AG09319 (cell line): ENCODE results near the gene C1orf94.

Source experiments
- DNase-seq: peaks from one replicate; pipeline ENCODE4 v3.0.0-alpha.2; 2010; ENCODE audit warnings: low read depth; ENCODE audit errors: extremely low read depth
- CTCF ChIP-seq: IDR thresholded peaks from 2 replicates; pipeline ENCODE4 v1.5.1; 2011; ENCODE audit warnings: low read depth, mild to moderate bottlenecking, inconsistent platforms, low read length, moderate library complexity

C1orf94 gene

GRCh38 chr1:34213956-34214355, 37.2 kb downstream of the C1orf94 start:
- no peak for TF ChIP-seq CTCF
- DNase-seq: no peak

- TF ChIP-seq CTCF: no peak
- DNase-seq: no peak
These were observed 54.7 kb downstream of the C1orf94 start for GRCh38 chr1:34231441-34231840.

- no peak for DNase-seq
These were observed 58.9 kb downstream of the C1orf94 start for GRCh38 chr1:34235594-34235993.

GRCh38 chr1:34236089-34236488, 59.4 kb downstream of the C1orf94 start:
- DNase-seq: no peak
- TF ChIP-seq CTCF: no peak

More at GRCh38 chr1:34235594-34235993, 58.9 kb downstream of the C1orf94 start:
- no peak for TF ChIP-seq CTCF

GRCh38 chr1:34237151-34237815, 60.6 kb downstream of the C1orf94 start:
- no peak for DNase-seq
- no peak for TF ChIP-seq CTCF

GRCh38 chr1:34245967-34246366, 69.3 kb downstream of the C1orf94 start:
- no peak for DNase-seq
- TF ChIP-seq CTCF: no peak

GRCh38 chr1:34250342-34250741, 73.6 kb downstream of the C1orf94 start:
- DNase-seq: no peak
- TF ChIP-seq CTCF: no peak
